GM10847 (cell line): Measurements from ENCODE around the gene NAA80.

Experiments
- POLR2A ChIP-seq: IDR thresholded peaks from 2 replicates; pipeline ENCODE4 v1.6.1; 2011; ENCODE audit not compliant: insufficient read length; ENCODE audit errors: extremely low read depth

Gene NAA80

GRCh38 chr3:50249457-50249856 is 49.7 kb downstream of the NAA80 start:
- no peak for TF ChIP-seq POLR2A

- no peak for TF ChIP-seq POLR2A
Observed at GRCh38 chr3:50248387-50248786, 50.8 kb downstream of the NAA80 start.

GRCh38 chr3:50246517-50246954 is 52.7 kb downstream of the NAA80 start:
- no peak for TF ChIP-seq POLR2A
